H9 (cell line): ENCODE data around the gene DIAPH3. TPM values are rescaled to one million over a fixed set of nuclear protein-coding genes. Genes with fewer than 3 reads are reported as not detected.

Experiments
- DNase-seq: peaks from one replicate; pipeline ENCODE4 v3.0.0-alpha.2; 2017
- H2AFZ ChIP-seq: one replicate; pipeline ENCODE4 v1.6.1; 2013; ENCODE audit warnings: mild to moderate bottlenecking, low read length, control low read depth, moderate library complexity
- H2AK5ac ChIP-seq: 2 replicates; pipeline ENCODE4 v1.6.1; 2013; ENCODE audit warnings: low read length, control low read depth, mixed read lengths; ENCODE audit not compliant: insufficient read length
- H2BK120ac ChIP-seq: one replicate; pipeline ENCODE4 v1.6.1; 2013; ENCODE audit warnings: low read depth, mild to moderate bottlenecking, low read length, control low read depth, inconsistent platforms; ENCODE audit not compliant: poor library complexity, severe bottlenecking
- H2BK12ac ChIP-seq: 2 replicates; pipeline ENCODE4 v1.6.1; 2013; ENCODE audit warnings: low read length, control low read depth, mixed read lengths, low read depth; ENCODE audit not compliant: insufficient read length
- H2BK15ac ChIP-seq: 2 replicates; pipeline ENCODE4 v1.6.1; 2013; ENCODE audit warnings: low read depth, low read length, control low read depth
- H2BK20ac ChIP-seq: one replicate; pipeline ENCODE4 v1.6.1; 2013; ENCODE audit warnings: low read depth, mild to moderate bottlenecking, low read length, control low read depth, inconsistent platforms; ENCODE audit not compliant: poor library complexity, severe bottlenecking
- H2BK5ac ChIP-seq: 2 replicates; pipeline ENCODE4 v1.6.1; 2013; ENCODE audit warnings: low read length, control low read depth, mixed read lengths; ENCODE audit not compliant: insufficient read length
- H3K14ac ChIP-seq: 2 replicates; pipeline ENCODE4 v1.6.1; 2013; ENCODE audit warnings: low read length, control low read depth; ENCODE audit not compliant: insufficient read depth
- H3K18ac ChIP-seq: 2 replicates; pipeline ENCODE4 v1.6.1; 2013; ENCODE audit warnings: low read depth, mild to moderate bottlenecking, mixed read lengths, low read length, control low read depth; ENCODE audit not compliant: insufficient read length
- H3K23ac ChIP-seq: 2 replicates; pipeline ENCODE4 v1.6.1; 2013; ENCODE audit warnings: low read length, control low read depth, mixed read lengths, low read depth; ENCODE audit not compliant: insufficient read length
- H3K23me2 ChIP-seq: 2 replicates; pipeline ENCODE4 v1.6.1; 2013; ENCODE audit warnings: low read depth, mild to moderate bottlenecking, mixed read lengths, low read length, control low read depth; ENCODE audit not compliant: insufficient read length, poor library complexity, severe bottlenecking
- H3K27ac ChIP-seq: 2 replicates; pipeline ENCODE4 v1.5.1; 2013; ENCODE audit warnings: low read length, control low read depth, mixed read lengths, low read depth; ENCODE audit not compliant: insufficient read length
- H3K27me3 ChIP-seq: 2 replicates; pipeline ENCODE4 v1.6.1; 2013; ENCODE audit warnings: low read length, control low read depth, inconsistent platforms; ENCODE audit not compliant: insufficient read depth
- H3K4ac ChIP-seq: 2 replicates; pipeline ENCODE4 v1.6.1; 2013; ENCODE audit warnings: low read depth, mild to moderate bottlenecking, control low read depth, inconsistent platforms, low read length, moderate library complexity
- H3K4me1 ChIP-seq: 2 replicates; pipeline ENCODE4 v1.6.1; 2013; ENCODE audit warnings: low read length, control low read depth, inconsistent platforms; ENCODE audit not compliant: insufficient read depth
- H3K4me2 ChIP-seq: 2 replicates; pipeline ENCODE4 v1.6.1; 2013; ENCODE audit warnings: low read length, control low read depth, mixed read lengths; ENCODE audit not compliant: insufficient read length, insufficient read depth
- H3K56ac ChIP-seq: 2 replicates; pipeline ENCODE4 v1.6.1; 2013; ENCODE audit warnings: low read depth, mild to moderate bottlenecking, mixed read lengths, low read length, control low read depth; ENCODE audit not compliant: insufficient read length
- H3K79me1 ChIP-seq: 2 replicates; pipeline ENCODE4 v1.6.1; 2013; ENCODE audit warnings: low read depth, mild to moderate bottlenecking, moderate library complexity, low read length, control low read depth, inconsistent platforms; ENCODE audit not compliant: insufficient read depth, poor library complexity, severe bottlenecking
- H3K79me2 ChIP-seq: 2 replicates; pipeline ENCODE4 v1.6.1; 2013; ENCODE audit warnings: low read length, control low read depth, inconsistent platforms; ENCODE audit not compliant: insufficient read depth
- H3K9ac ChIP-seq: 2 replicates; pipeline ENCODE4 v1.6.1; 2013; ENCODE audit warnings: low read length, control low read depth, mixed read lengths; ENCODE audit not compliant: insufficient read length; ENCODE audit errors: extremely low read depth
- H3K9me3 ChIP-seq: one replicate; pipeline ENCODE4 v1.6.1; 2013; ENCODE audit warnings: low read depth, low read length, inconsistent platforms; ENCODE audit not compliant: control insufficient read depth
- H3T11ph ChIP-seq: one replicate; pipeline ENCODE4 v1.6.1; 2013; ENCODE audit warnings: mild to moderate bottlenecking, low read length, control low read depth, inconsistent platforms
- H4K20me1 ChIP-seq: one replicate; pipeline ENCODE4 v1.6.1; 2013; ENCODE audit not compliant: control insufficient read depth, insufficient read length, insufficient read depth
- H4K5ac ChIP-seq: 2 replicates; pipeline ENCODE4 v1.6.1; 2013; ENCODE audit warnings: low read depth, mild to moderate bottlenecking, mixed read lengths, low read length, control low read depth; ENCODE audit not compliant: insufficient read length
- H4K8ac ChIP-seq: replicated peaks from 2 replicates; pipeline ENCODE4 v1.6.1; 2013; ENCODE audit warnings: low read length, control low read depth, mixed read lengths, low read depth; ENCODE audit not compliant: insufficient read length
- H4K91ac ChIP-seq: 2 replicates; pipeline ENCODE4 v1.6.1; 2013; ENCODE audit warnings: low read depth, mild to moderate bottlenecking, moderate library complexity, mixed read lengths, low read length, control low read depth; ENCODE audit not compliant: insufficient read length
- H3K27ac Mint-ChIP-seq, 3 experiments: 2 replicates in 2 of 3; 3 replicates in 1 of 3; pipeline ENCODE4 v1.8.0; 2020 to 2021; ENCODE audit warnings: mixed read lengths in 3 of 3, mild to moderate bottlenecking in 1 of 3, moderate library complexity in 1 of 3
- H3K27me3 Mint-ChIP-seq: 2 replicates; pipeline ENCODE4 v1.8.0; 2021; ENCODE audit warnings: low read depth, mild to moderate bottlenecking, moderate library complexity, mixed read lengths
- H3K36me3 Mint-ChIP-seq, 3 experiments: 2 replicates in 2 of 3; 3 replicates in 1 of 3; pipeline ENCODE4 v1.8.0; 2020 to 2021; ENCODE audit warnings: low read depth in 3 of 3, mixed read lengths in 3 of 3; ENCODE audit not compliant: insufficient read depth in 1 of 3
- H3K4me1 Mint-ChIP-seq, 2 experiments: 2 replicates each; pipeline ENCODE4 v1.8.0; 2020; ENCODE audit warnings: mixed read lengths in 2 of 2
- H3K4me3 Mint-ChIP-seq, 2 experiments: 2 replicates in 1 of 2; 3 replicates in 1 of 2; pipeline ENCODE4 v1.8.0; 2020 to 2021; ENCODE audit warnings: mild to moderate bottlenecking in 2 of 2, mixed read lengths in 2 of 2, moderate library complexity in 1 of 2
- H3K9me3 Mint-ChIP-seq, 2 experiments: 2 replicates in 1 of 2; 3 replicates in 1 of 2; pipeline ENCODE4 v1.8.0; 2020; ENCODE audit warnings: mild to moderate bottlenecking in 2 of 2, mixed read lengths in 2 of 2, moderate library complexity in 1 of 2
- WGBS: extraction: QIAGEN DNeasy Blood & Tissue Kit; methylation state at CpG from one replicate; pipeline ENCODE4 v1.1.7; 2013; ENCODE audit warnings: missing lambda C conversion rate, low lambda C conversion rate, mixed read lengths; ENCODE audit not compliant: insufficient read length; ENCODE audit errors: extremely low coverage; 5-methylcytosine and 5-hydroxymethylcytosine counted together
- total RNA-seq: library from RNA; stranded (reverse); gene quantifications from 2 replicates; pipeline ENCODE4 v1.2.1, GENCODE V29; 2021
- TF ChIP-seq, protein P1 (sequence below): fragments of 200-600 bp; sonication (generic); conservative IDR thresholded peaks from 3 replicates; pipeline ENCODE4 v1.8.0; 2021; ENCODE audit warnings: antibody characterized with exemption, mild to moderate bottlenecking

DIAPH3 gene
- total RNA-seq, 1 experiment from 2014 or later, result 23.1 TPM

DNA sequence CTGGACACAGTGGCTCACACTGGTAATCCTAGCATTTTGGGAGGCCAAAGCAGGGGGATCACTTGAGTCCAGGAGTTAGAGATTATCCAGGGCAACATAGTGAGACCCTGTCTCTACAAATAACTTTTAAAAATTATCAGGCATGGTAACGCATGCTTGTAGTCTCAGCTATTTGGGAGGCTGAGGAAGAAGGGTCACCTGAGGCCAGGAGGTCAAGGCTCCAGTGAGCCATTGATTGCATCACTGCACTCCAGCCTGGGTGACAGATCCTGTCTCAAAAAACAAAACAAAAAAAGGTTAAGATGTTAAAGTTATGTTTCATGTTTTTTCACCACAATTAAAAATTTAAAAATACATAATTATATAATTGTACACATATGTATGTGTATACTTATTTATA, 19.2 kb upstream of the DIAPH3 start:
- Histone ChIP-seq H3K4me2 (no peak overlapping the region), H2BK120ac (no peak overlapping the region), H3K79me2 (no peaks in the 10 kb centered on the region), H2BK5ac (no peak overlapping the region), H3K14ac (no peak overlapping the region), H4K8ac (no peak overlapping the region), H2BK15ac (no peak overlapping the region), H3K9me3 (no peaks in the 10 kb centered on the region), H3K4me1 (no peaks in the 10 kb centered on the region), H3K56ac (no peak overlapping the region), H3K23ac (no peak overlapping the region), H2AFZ (no peak overlapping the region), H4K20me1 (no peaks in the 10 kb centered on the region), H3K79me1 (no peaks in the 10 kb centered on the region), H2BK12ac (no peak overlapping the region), H4K91ac (no peak overlapping the region), H4K5ac (no peak overlapping the region), H3K9ac (no peak overlapping the region), H3K27me3 (no peaks in the 10 kb centered on the region), H3T11ph (no peak overlapping the region), H2BK20ac (no peak overlapping the region), H2AK5ac (no peak overlapping the region), H3K27ac (no peak overlapping the region), H3K18ac (no peak overlapping the region), H3K23me2 (no peaks in the 10 kb centered on the region), H3K4ac (no peak overlapping the region)
- Mint-ChIP-seq H3K27me3 (no peaks in the 10 kb centered on the region), H3K4me3 (no peak overlapping the region), H3K36me3 (no peaks in the 10 kb centered on the region), H3K4me1 (no peaks in the 10 kb centered on the region), H3K27ac (no peak overlapping the region), H3K9me3 (no peaks in the 10 kb centered on the region)
- TF ChIP-seq, protein P1, sequence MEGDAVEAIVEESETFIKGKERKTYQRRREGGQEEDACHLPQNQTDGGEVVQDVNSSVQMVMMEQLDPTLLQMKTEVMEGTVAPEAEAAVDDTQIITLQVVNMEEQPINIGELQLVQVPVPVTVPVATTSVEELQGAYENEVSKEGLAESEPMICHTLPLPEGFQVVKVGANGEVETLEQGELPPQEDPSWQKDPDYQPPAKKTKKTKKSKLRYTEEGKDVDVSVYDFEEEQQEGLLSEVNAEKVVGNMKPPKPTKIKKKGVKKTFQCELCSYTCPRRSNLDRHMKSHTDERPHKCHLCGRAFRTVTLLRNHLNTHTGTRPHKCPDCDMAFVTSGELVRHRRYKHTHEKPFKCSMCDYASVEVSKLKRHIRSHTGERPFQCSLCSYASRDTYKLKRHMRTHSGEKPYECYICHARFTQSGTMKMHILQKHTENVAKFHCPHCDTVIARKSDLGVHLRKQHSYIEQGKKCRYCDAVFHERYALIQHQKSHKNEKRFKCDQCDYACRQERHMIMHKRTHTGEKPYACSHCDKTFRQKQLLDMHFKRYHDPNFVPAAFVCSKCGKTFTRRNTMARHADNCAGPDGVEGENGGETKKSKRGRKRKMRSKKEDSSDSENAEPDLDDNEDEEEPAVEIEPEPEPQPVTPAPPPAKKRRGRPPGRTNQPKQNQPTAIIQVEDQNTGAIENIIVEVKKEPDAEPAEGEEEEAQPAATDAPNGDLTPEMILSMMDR, result no peak
- WGBS, result no CpG with 5 or more reads among the region's 1 CpG
- no peak for DNase-seq
